GM19455 (cell line): ENCODE data around the gene MSLN.
"Not testable (repeated sequence)": the region's sequence is repeated elsewhere in the genome, so short reads cannot be mapped to it uniquely, and the experiment has no call there.

Experiments
- ATAC-seq: cut with Tn5 transposase; IDR thresholded peaks from one replicate; pipeline ENCODE4 v1.9.1; 2021; ENCODE audit not compliant: unreplicated experiment

Gene MSLN

GRCh38 chr16:754121-754607 is 6.4 kb upstream of the MSLN start:
- ATAC-seq, result not testable (repeated sequence)

- ATAC-seq, result no peak
These were observed 5.9 kb upstream of the MSLN start for GRCh38 chr16:754656-755055.

DNA sequence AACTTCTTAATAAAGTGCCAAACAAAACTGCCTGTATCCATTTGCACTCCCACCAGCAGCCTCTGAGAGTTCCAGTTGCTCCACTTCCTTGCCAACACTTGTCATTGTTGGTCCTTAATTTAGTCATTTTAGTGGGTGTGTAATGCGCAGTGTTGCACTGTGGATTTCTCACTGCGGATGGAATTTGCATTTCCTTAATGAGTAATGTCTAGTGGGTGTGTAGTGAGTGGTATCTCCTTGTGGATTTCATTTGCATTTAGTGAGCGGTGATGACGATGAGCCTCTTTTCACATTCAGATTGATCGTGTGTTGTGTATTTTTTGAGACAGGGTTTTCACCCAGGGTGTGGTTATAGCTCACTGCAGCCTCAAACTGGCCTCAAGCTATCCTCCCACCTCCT is 4.1 kb upstream of the MSLN start:
- ATAC-seq, result no peak

GRCh38 chr16:759110-759910 is 1.2 kb upstream of the MSLN start:
- ATAC-seq, result no peak

GRCh38 chr16:760065-760464 is 469 bp upstream of the MSLN start:
- no peak for ATAC-seq

DNA sequence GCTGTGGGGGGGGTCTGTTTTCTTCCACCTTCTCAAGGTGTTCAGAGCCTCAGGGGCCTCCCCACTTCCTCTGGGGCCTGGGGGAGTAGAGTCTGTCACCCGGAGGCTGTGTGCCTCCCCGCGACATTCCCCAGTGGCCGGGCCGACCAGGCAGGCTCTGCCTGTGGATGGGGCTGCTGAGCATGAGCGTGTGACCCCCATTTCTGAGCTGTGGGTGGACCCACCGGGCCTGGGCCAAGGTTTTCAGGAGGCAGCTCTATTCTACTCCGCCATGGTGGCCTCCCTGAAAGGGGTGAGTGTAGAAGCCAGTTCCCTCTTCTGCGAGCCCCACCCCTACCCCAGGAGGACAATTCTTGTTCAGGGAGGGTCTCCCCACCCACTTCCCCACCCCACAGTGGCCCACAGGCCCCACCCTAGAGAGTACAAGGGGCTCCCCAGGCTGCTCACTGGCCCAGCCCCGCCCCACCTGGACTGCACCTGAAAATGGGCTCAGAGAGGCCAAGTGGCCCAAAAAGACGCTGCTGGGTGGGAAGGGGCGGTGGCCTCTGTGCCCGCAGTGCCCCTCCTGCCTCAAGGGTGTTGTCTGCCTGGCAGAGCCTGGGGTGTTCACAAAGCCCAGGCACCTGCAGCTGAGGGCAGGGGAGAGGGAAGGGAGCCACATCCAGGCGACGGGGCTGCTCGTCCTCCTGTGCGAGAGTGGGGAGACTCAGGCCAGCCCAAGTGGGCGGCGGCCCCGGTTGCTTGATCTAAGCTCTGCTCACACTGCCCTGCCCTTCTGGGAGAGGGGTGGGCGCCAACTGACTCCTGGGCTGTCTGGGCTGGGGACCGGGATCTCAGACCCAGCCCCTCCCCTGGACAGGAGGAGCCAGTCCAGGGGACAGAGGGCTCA is 1.3 kb downstream of the MSLN start:
- no peak for ATAC-seq

DNA sequence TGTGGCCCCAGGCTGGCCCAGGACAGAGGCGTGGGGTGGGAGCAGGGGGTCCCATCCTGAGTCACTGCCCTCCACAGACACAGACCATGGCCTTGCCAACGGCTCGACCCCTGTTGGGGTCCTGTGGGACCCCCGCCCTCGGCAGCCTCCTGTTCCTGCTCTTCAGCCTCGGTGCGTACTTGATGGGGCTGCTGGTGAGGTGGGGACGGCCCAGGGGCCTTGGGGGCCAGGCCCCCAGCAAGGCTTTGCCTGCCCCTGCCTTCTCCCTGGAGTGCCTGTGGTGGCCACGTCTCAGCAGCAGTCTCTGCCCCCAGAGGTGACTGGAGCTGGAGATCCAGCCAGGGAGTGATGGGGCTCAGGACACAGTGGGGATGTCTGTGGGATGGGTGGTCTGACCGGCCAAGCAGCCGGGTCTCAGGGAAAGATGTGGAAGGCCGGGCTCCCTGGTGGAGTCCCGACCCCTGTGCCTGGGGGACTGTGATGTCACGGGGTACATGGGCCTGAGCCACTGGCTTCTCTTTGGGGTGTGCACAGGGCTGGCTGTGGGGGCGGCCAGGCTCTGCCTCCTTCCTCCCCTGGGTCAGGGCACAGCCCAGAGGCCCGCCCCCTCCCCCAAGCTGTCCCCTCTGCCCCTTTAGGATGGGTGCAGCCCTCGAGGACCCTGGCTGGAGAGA is 2.2 kb downstream of the MSLN start:
- no peak for ATAC-seq

GRCh38 chr16:763369-764183 is 3.0 kb downstream of the MSLN start:
- no peak for ATAC-seq

- ATAC-seq, result no peak
These were observed 3.7 kb downstream of the MSLN start for GRCh38 chr16:764184-764750.

DNA sequence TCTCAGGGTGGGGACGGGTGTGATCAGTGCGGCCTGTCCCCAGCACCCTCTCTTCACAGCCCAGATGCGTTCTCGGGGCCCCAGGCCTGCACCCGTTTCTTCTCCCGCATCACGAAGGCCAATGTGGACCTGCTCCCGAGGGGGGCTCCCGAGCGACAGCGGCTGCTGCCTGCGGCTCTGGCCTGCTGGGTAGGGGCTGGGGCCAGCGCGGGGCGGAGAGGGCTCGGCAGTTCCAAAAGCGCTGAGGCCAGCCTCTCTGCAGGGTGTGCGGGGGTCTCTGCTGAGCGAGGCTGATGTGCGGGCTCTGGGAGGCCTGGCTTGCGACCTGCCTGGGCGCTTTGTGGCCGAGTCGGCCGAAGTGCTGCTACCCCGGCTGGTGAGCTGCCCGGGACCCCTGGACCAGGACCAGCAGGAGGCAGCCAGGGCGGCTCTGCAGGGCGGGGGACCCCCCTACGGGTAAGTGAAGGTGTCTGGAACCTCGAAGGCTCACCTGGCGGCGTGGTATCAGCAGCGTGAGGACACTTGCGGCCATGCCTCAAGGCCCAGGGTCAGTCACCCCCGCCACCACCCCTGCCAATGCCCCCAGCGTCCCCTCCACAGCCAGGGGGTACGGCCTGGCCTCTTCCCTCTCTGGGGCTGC is 4.4 kb downstream of the MSLN start:
- no peak for ATAC-seq

GRCh38 chr16:765488-765865 is 4.9 kb downstream of the MSLN start:
- no peak for ATAC-seq

- ATAC-seq, result no peak
These were observed 5.7 kb downstream of the MSLN start for GRCh38 chr16:766008-766819.

DNA sequence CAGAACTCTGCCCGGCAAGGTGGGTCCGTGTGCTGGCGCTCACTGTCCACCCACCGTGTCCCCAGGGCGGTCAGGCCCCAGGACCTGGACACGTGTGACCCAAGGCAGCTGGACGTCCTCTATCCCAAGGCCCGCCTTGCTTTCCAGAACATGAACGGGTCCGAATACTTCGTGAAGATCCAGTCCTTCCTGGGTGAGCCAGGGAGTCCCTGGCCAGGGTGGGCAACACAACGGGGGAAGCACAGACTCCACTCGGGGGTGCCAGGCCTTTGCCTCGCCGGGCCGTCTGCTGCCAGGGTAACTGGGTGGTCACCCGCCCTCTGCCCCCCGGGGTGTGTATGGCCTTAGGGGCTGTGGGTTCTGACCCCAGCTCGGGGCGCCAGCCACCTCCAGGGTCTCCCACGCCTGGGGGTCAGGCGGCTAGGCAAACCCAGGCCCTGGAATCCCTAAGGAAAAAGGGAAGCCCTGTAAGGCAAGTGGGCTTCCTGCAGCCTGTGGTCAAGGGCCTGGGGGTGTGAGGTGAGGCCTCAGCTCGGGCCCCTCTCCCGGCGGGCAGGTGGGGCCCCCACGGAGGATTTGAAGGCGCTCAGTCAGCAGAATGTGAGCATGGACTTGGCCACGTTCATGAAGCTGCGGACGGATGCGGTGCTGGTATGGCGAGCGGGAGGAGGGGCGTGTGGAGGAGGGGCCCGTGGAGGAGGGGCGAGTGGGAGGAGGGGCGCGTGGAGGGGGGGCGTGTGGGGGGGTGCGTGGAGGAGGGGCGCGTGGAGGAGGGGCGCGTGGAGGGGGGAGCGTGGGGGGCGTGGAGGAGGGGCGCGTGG is 6.5 kb downstream of the MSLN start:
- no peak for ATAC-seq

DNA sequence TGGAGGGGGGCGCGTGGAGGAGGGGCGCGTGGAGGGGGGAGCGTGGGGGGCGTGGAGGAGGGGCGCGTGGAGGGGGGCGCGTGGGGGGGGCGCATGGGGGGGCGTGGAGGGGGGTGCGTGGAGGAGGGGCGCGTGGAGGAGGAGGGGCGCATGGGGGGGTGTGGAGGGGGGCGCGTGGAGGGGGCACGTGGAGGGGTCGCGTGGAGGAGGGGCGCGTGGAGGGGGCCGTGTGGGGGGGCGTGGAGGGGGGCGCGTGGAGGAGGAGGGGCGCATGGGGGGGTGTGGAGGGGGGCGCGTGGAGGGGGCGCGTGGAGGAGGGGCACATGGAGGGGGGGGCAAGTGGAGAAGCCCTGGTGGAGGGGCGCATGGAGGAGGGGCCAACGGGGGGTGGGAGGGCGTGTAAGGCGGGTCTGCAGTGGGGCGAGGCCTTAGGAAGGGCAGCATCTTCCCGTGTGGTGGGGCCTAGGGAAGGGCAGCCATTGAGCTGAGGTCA is 7.3 kb downstream of the MSLN start:
- ATAC-seq, result no peak

DNA sequence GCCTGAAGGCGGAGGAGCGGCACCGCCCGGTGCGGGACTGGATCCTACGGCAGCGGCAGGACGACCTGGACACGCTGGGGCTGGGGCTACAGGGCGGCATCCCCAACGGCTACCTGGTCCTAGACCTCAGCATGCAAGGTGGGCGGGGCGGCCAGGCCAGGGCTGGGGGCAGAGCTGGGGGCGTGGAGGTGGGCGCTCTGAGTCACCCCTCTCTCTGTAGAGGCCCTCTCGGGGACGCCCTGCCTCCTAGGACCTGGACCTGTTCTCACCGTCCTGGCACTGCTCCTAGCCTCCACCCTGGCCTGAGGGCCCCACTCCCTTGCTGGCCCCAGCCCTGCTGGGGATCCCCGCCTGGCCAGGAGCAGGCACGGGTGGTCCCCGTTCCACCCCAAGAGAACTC is 7.9 kb downstream of the MSLN start:
- no peak for ATAC-seq

- no peak for ATAC-seq
These were observed 8.8 kb downstream of the MSLN start for GRCh38 chr16:769184-769784.

DNA sequence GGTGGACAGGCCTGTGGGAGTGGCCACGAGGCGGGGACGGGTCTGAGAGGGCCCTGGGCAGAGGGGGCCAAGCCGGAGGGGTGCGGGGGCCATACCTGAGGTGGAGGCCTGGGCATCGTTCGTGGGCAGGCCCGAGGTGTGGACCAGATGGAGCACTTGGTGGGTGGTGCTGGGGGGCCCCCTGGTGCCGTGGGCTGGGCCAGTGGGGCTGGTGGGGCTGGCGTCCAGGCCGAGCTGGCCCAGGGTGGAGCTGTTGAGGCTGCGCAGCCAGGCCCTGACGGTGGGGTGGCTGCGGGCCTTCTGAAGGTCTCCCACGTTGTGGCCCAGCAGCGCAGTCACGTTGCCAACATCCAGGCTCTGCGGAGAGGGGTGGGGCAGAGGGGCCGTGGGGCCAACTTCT is 9.4 kb downstream of the MSLN start:
- ATAC-seq, result no peak

- ATAC-seq, result no peak
These were observed 9.9 kb downstream of the MSLN start for GRCh38 chr16:770411-770810.
